PC-9 (cell line): ENCODE data around the gene PPP2R5C.

Source experiments
- EZH2 ChIP-seq: fragments of 200-600 bp; sonication (generic); IDR thresholded peaks from 2 replicates; pipeline ENCODE4 v1.8.0; 2017; ENCODE audit warnings: antibody characterized with exemption, low read depth
- TF ChIP-seq, protein P1 (sequence below): fragments of 200-600 bp; sonication (generic); conservative IDR thresholded peaks from 2 replicates; pipeline ENCODE4 v1.6.1; 2017; ENCODE audit warnings: mixed run types, antibody characterized with exemption, mild to moderate bottlenecking, moderate library complexity

DNA sequence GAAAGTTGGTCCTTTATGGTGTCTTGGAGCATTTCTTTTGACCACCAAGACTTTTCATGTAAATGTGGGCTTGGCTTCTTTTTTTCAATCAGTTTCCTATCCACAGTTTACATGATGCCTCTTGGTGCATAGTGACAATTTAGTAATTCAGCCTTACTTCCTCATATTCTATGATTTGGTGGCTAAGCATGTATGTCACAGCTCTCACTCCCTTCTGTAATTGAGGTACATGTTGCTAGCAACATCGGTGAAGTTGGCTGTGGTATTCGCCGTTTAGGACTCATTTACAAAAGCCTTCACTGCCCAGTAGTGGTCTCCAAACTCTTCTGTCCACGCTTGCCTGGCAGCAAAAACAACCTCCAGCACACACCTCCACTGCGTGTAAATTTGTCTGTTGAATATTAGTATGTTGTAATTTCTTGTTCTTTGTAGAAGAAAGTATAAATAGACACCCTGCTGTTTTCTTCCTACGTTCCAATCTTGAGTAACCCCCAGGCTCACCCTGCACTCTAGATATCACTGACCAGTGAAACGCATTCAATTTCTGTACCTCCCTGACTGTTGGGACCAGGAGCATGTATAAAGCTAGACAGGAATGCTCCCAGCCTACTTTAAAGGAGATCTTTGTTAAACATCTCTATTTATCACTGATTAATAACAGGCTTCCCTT lies 90.4 kb downstream of the PPP2R5C start:
- TF ChIP-seq, protein P1, sequence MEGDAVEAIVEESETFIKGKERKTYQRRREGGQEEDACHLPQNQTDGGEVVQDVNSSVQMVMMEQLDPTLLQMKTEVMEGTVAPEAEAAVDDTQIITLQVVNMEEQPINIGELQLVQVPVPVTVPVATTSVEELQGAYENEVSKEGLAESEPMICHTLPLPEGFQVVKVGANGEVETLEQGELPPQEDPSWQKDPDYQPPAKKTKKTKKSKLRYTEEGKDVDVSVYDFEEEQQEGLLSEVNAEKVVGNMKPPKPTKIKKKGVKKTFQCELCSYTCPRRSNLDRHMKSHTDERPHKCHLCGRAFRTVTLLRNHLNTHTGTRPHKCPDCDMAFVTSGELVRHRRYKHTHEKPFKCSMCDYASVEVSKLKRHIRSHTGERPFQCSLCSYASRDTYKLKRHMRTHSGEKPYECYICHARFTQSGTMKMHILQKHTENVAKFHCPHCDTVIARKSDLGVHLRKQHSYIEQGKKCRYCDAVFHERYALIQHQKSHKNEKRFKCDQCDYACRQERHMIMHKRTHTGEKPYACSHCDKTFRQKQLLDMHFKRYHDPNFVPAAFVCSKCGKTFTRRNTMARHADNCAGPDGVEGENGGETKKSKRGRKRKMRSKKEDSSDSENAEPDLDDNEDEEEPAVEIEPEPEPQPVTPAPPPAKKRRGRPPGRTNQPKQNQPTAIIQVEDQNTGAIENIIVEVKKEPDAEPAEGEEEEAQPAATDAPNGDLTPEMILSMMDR: no peak
- no peak for TF ChIP-seq EZH2
